Stimulated activated CD4-positive, alpha-beta T cell treated with anti-CD3 and anti-CD28 coated beads, Interleukin-4, amount 100 ng/mL, for 48 hours (primary cell): ENCODE measurements around the gene ASPG.

Source experiments
- DNase-seq, 2 donors: peaks; one replicate each; pipeline ENCODE4 v3.0.0-alpha.2; 2020; ENCODE audit warnings: low read depth in 2 of 2

The ASPG gene

DNA sequence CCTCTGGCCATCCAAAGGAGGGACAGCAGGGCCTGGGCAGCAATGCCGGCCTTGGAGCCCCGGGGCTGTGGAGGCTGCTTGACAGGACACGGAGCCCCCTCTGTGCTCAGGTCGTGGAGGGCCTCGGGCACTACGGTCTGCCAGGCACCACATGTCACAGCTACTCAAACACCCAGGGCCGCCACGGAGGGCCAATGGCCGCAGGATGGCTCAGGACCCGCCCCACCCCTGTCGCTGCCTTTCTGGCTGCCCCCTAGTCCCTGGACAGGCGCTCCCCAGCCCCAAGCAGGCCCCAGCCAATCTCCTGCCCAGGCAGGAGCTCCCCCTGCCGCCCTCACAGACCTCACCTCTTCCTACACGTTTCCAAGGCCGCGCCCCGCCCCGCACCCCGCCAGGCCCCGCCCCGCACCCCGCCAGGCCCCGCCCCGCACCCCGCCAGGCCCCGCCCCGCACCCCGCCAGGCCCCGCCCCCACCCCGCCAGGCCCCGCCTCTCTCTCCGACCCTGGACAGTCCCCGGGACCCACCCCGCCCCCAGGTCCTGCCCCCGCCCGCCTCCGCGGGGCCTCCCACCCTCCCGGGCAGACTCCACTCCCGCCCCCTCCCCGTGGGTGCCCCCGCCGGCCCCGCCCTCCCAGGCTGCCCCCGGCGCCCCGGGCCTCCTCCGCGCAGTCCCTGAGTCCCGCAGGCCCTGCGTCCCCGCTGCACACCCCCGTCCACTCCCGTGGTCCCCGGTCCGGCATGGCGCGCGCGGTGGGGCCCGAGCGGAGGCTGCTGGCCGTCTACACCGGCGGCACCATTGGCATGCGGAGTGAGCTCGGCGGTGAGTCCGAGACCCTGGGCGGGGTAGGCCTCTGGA, at the start of gene ASPG:
ASPG (plus strand) TSS at position 669 of the 857 bp plus-strand sequence; CDS start at position 740, 71 bp downstream.
- no peak for DNase-seq

DNA sequence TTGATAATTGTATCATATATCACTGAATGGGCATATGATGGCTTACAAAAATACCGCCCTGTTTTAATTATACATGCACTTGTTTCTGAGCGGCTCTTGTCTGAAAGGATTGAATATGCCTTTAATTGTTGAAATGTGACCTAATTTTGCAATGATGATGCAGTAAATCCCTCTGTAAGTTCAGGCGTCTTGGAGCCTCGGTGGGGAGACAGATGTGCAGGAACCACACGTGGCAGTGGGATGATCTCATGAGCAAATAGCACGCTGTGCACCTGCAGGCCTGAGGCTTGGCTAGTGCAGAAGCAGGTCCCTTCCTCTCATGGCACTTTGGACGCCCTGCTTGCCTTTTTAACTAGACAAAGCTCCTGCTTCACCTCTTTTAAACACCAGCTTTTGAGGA, 49.3 kb upstream of the ASPG start:
- DNase-seq = no peak

DNA sequence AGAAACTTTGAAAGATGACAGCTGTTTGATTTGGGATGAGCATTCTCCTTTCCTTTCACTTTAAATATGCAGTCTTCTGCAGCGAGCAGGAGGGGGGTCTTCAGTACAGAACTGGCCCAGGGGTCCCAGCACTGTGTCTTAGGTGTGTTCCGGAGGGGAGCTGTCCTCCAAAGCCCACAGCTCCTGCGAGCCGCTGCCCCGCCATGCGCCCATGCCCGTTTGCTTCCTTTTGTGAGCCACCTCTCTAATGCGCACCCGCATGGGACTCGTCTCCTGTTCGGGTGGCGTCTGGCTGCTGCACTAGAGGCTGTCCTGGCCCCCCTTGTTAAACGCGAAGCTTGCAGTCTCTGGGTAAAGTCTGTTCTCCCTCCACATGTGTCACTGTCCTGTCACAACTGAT, 48.4 kb upstream of the ASPG start:
- no peak for DNase-seq

DNA sequence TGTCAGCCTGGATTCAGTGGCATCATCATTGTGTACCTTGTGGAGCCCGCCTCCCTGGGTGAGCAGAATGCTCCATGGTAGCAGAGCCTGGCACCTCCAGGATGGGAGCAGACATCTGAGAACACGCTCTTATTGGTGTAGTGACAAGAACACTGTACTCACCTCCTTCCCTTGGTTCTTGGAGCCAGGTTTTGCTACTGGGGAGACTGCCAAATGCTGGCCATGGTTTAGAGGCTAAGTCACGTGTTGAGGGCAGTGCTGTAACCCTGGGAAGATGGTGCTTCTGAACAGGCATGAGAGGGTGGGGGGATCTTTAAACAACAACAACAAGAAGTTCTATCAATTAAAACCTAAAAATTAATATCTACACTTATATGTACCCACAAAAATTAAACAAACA, 47.6 kb upstream of the ASPG start:
- no peak for DNase-seq

DNA sequence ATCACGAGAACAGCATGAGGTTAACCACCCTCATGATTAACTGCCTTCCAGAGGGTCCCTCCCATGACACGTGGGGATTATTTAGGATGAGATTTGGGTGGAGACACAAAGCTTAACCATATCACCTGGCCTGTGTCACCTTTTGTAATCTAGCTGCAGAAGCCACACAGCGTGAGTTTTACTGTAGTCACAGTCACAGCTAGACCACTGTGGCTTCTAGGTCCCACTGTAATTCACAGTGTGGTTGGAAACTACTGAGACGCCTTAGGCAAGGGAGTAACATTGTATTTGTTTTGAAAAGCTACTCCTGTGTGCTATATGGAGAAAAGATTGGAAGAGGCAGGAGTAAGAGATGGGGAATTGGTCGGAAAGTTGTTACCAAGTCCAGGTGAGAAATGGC, 46.3 kb upstream of the ASPG start:
- DNase-seq = no peak

DNA sequence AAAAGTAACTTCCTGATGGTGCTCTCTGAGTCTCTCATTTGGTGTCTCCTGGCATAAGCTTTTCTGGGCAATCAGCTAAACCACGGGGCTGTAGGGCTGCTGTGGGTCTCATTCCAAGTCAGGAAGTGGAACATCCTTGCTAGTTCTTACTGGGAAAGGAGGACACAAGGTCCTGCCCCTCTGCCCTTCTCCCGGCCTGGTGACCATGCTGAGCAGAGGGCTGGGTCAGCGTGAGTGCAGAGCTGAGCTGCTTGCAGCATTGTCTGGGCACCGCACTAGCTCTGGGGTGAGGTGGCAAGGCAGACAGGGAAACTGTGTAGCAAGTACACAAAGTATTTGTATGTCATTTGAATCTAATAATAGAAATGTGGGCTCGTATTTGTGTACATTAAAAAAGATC, 45.0 kb upstream of the ASPG start:
- no peak for DNase-seq

DNA sequence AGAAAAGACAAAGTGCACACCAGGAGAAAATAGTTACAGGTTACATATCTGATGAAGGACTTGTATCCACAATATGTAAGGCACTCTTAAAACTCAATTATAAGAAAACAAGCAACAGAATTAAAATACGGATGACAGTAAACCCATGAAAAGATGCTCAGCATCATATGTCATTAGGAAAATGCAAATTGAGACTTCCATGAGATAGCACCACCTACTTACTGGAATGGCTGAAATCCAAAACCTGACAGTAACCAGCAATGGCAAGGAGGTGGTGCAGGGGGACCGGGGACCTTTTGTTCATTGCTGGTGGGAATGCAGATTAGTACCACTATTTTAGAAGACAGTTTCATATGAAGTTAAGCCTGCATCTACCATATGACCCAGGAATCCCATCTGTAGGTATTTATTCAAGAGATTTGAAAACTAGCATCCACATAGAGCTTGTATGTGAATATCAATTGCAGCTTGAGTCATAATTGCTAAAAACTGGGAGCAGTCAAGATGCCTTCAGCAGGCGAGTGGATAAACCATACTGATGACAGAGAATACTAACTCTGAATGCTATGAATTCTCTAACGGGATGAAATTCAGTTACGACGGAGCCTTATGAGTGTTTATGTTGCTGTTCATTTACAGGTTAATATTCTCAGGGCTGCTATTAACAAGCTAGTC, 43.9 kb upstream of the ASPG start:
- no peak for DNase-seq

DNA sequence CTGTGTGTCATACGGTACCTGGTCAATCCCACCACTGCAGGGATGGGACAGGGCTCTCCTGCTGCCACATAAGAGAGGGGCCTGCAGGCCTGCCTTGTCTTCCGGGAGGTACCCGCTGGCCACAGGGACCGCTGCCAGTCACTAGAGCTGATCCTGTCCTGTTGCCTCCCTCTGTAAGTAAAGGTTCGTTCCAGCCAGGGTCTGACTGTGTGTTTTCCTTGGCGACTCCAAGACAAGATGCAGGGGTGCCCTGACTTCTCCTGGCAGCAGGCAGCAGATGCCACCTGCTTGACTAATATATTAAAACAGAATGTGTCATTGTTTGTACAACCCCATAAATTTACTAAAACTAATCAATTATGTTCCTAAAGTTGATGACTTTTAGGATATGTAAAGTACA, 41.5 kb upstream of the ASPG start:
- DNase-seq = no peak

DNA sequence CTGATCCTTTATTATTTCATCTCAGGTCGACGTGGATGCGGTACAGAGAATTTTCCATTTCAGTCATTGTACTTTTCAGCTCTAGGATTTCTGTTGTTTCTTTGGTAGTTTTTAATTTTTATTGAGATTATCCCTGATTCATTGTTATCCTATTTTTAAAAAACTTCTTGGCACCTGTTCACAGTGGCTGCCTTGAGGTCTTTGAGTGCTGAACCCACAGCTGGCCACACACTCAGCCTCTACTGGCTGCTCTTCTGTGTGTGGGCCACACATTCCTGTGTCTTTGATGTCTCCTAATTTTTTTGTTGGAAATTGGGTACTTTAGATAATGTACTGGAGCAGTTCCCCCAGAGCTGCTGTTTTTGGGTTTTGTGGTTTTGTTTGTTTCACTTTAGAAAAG, 37.7 kb upstream of the ASPG start:
- no peak for DNase-seq

DNA sequence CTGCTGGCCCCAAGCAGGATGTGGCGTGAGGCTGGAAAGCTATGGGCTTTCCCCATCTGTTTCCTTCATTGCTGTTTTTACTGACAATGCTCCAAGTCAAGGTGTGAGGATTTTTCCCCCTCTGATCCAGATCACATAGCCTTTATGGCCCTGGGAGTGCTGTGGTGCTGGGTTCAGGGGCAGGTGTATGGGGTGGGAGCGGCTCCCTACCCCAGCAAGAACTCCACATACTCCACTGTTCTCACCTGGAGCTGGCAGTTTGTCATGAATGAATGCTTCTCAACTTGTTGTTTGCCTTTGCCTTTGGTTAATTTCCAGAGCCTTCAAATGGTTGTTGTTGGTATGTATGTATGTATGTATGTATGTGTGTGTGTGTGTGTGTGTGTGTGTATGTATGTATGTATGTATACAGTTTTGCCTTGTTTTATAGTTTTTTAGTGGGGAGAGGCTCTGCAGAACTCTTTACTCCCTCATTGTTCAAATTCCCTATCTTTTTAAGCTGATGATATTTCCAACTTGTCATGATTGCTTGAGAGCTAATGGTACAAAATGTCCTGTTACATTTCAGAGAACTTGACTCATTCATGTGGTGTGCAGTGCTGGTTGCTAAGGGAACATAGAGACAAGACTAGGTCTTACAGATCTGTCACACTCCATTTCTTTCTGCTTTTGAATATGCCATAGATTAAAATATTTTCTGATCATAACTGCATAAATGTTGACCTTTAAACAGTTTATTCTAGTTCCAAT, 36.6 kb upstream of the ASPG start:
- DNase-seq = no peak

DNA sequence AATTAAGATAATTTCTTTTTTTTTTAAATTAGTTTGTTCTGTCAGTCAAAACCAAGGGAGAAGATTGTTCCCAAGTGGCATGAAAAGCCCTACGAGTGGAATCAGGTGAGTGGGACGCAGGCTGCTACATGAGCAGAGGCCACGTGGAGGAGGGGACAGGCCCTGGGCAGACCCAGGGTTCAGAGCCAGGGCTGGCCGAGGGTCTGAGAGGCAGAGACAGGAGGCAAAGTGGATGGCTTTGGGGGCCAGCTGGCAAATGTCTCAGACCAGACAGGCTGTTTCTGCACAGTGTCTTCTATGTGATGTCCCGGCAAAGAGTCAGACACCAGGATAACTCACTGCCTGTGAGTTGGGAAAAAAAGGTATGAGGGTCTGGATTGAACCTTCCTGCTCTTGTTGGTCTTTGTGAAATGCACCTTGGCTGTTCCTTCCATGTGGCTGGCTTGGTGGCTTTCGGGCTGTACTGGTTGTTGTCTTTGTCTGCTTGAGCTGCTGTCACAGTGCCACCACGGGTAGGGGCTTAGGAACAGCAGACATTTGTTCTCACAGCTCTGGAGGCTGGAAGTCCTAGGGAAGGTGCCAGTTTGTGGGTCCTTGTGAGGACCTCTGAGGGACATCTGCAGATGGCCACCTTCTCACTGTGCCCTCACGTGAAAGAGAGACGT, 35.8 kb upstream of the ASPG start:
- no peak for DNase-seq

DNA sequence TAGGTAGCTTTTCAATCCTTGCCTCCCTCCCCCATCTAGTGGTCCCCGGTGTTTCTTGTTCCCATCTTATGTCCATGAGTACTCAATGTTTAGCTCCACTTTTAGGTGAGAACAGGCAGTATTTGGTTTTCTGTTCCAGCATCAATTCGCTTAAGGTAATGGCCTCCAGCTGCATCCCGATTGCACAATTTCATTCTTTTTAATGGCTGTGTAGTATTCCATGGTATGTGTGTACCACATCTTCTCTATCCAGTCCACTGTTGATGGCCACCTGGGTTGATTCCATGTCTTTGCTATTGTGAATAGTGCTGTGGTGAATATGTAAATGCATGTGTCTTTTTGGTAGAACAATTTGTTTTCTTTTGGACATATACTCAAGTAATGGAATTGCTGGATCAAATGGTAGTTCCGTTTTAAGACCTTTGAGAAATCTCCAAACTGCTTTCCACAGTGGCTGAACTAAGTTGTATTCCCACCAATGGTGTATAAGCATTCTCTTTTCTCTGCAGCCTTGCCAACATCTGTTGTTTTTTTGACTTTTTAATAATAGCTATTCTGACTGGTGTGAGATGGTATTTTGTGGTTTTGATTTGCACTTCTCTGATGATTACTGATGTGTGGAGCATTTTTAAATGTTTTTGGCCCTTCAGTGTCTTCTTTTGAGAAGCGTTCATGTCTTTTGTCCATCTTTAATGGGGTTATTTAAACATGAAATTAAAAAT, 34.2 kb upstream of the ASPG start:
- DNase-seq = no peak

DNA sequence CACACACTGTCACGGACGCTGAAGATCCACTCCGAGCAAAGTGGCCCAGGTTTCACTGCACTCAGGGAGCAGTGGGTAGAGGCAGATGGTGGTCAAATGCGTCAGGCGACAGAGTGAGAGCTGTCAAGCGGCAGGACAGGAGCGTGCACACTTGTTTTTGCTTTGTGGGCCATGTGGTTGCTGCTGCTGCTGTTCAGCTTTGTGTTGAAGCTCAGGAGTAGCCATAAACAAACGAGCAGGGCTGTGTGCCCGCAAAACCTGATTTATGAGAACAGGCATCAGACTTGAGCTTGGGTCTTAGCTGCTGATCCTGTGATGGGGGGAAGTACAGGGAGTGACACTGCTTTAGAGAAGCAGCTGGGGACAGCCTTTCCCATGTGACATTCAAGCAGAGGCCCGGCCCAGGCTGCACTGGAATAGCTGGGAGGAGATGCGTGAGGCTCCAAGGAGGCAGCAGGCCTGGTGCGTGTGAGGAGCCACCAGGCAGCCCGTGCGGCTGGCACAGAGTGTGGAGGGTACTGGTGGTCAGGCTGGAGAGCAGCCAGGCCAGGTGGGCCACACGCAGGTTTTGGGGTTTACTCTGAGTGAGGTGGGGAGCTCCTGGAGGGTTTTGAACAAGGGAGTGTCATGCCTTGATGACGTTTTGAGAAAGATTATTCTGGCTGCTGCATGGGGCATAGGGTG, 31.1 kb upstream of the ASPG start:
- no peak for DNase-seq

DNA sequence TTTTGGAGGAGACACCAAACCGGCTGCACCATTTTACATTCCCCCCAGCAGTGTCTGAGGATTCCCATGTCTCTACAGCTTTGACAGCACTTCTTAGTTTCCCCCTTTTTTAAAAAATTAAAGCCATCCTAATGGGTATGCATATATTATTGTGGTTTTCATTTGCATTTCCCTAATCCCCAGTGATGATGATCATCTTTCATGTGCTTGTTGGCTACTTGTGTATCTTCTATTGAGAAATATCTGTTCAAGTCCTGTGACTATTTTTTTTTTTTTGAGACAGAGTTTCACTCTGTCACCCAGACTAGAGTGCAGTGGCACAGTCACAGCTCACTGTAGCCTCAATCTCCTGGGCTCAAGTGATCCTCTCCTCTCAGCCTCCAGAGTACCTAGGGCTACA, 23.2 kb upstream of the ASPG start:
- no peak for DNase-seq

DNA sequence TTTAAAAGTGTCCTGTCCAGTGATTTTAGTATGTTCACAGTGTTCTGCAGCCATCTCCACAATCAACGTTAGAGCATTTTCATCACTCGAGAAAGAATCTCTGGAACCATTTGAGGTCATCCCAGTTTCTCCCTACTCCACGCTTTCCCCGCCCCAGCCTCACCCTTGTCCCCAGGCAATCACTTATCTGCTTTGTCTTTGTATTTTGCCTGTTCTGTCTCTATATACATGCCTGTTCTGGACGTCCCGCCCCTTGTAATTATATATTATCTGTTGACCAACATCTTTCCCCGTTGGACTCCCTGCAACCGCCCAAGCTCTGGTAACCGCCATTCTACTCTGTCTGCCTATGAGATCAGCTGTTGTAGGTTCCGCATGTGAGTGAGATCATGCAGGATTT, 21.5 kb upstream of the ASPG start:
- no peak for DNase-seq

DNA sequence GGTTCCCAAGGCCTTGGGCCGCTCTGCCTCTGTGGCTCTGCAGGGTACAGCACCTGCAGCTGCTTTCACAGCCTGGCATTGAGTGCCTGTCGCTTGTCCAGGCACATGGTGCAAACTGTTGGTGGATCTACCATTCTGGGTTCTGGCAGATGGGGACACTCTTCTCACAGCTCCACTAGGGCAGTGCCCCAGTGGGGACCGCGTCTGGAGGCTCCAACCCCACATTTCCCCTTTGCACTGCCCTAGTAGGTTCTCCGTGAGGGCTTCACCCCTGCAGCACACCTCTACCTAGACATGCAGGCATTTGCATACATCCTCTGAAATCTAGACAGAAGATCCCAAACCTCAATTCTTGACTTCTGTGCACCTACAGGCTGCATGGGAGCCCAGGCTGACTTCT, 19.2 kb upstream of the ASPG start:
- no peak for DNase-seq

DNA sequence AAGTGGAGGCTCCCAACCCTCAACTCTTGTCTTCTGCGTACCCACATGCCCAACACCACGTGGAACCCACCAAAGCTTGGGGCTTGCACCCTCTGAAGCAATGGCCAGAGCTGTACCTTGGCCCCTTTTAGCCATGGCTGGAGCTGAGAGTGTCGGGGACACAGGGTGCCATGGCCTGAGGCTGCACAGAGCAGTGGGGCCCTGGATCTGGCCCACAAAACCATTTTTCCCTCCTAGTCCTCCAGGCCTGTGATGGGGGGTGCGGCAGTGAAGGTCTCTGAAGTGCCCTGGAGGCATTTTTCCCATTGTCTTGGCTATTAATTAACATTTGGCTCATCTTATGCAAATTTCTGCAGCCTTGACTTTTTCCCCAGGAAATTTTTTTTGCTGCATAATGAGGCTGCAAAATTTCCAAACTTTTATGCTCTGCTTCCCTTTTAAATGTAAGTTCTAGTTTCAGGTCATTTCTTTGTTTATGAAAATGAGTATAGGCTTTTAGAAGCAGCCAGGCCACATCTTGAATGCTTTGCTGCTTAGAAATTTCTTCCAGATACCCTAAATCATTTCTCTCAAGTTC, 18.7 kb upstream of the ASPG start:
- no peak for DNase-seq

DNA sequence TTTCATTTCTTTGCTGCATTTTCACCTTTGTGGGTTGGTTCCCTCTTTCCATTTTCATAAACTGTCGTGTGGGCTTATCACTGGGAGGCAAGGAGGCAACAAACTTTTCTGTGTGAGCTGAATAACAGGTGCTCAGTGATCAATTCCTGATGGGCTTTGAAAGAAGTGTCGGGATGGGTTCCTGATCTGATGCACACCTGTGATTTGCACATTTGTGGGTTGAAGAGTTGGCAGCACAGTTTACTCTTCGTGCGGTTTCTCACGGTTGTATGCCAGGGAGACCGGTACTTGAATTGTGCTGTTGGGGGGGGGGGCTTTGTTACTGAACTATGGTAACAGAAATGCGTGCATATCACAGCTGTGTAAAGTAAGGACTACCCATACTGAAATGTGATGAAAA, 16.0 kb upstream of the ASPG start:
- no peak for DNase-seq

DNA sequence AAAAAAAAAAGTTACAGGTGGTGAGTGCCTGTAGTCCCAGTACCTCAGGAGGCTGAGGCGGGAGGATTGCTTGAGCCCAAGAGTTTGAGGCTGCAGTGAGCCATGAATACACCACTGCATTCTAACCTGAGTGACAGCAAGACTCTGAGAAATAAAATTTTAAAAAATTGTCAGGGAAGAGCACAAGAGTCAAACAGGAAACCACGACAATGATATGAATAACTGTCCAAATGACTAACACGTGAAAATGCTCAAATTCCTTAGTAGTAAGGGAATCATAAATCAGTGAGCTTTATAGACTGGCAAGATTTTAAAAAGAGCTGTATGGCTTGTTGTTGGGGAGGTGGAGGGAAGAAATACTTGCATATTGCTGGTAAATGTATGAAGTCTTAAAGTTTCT, 12.9 kb upstream of the ASPG start:
- DNase-seq = no peak

DNA sequence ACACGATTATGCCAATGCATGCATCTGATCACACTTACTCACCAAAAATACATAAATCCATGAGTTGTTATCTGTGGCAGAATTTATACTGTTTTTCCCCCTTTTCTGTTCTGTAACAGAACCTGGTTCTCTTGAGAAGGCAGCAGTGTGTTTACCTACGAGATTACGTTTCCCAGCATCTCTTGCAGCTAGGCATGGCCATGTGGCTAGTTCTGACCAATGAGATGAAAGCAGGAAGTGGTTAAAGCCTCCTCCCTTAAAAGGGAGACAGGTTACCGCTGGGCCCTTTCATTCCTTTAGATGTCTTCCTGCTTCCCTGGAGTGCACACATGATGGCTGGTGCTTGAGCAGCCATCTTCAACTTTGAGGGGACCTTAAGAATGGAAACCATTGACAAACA, 11.7 kb upstream of the ASPG start:
- DNase-seq = no peak
